CD4-positive, alpha-beta T cell treated with Interleukin-6 at 100 ng/mL for 8 hours (primary cell): ENCODE measurements around the gene HMGCS1.
A peak's percentile ranks its signal among the peaks of the same experiment; 100 is the strongest.
"Not testable (repeated sequence)": the region's sequence is repeated elsewhere in the genome, so short reads cannot be mapped to it uniquely, and the experiment has no call there.

Source experiments
- DNase-seq: peaks from one replicate; pipeline ENCODE4 v3.0.0-alpha.2; 2020; ENCODE audit warnings: mixed read lengths, low spot score

Gene HMGCS1

DNA sequence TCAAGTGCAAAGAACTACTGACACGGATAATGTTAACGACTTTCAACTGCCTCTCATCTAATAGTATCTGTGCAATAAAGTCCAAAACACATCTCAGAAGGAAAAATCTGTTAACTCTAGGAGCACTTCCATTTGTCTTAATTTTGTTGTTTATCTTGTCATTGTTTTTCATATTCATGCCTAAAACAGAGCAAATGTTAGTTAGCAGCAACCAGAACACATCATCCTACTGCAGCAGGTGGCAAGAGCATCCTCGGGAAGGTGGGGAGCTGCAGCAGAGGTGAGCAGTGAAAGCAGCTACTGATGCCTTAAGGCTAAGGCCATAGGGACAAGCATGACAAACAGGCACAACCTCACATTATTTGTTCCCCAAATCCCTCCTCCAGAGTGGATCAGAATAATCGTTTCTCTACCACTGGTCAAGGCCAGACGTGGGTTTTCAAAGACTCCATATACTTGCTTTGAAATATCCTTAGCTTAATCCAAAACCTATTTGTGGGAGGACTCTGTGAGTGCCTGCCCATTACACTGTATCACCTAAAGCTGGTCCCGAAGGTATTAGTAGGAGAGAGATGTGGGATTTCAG lies 1.0 kb downstream of the HMGCS1 start:
- DNase-seq: no peak

DNA sequence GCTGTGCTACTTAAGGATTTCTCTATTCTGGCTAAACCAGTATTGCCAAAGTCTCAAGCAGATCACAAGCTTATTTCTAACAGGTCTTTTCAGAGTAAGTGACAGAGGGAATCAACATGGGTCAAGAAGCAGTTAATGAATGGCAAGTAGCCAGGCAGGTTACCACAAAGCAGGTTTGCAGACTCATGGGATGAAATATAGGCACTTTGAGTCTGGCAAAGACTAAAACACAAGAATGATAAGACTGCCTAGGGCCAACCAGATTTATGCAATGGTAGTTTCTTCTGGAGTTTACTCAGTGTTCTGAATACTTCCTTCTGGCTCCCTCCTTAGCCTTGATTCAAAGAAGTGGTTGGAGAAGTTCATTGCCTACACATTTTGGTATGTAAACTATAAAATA lies 3.6 kb downstream of the HMGCS1 start:
- no peak for DNase-seq

DNA sequence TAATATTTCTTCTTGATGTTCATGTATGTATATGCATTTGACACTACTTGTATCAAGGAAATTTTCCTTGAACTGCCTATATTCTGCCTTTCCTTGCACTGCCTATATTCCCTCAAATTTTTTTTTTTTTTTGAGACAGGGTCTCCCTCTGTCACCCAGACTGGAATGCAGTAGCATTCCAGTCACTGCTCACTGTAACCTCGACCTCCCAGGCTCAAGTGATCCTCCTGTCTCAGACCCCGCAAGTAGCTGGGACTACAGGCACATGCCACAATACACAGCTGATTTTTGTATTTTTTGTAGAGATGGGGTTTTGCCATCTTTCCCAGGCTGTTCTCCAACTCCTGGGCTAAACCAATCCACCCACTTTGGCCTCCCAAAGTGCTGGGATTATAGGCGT lies 4.1 kb downstream of the HMGCS1 start:
- no peak for DNase-seq

DNA sequence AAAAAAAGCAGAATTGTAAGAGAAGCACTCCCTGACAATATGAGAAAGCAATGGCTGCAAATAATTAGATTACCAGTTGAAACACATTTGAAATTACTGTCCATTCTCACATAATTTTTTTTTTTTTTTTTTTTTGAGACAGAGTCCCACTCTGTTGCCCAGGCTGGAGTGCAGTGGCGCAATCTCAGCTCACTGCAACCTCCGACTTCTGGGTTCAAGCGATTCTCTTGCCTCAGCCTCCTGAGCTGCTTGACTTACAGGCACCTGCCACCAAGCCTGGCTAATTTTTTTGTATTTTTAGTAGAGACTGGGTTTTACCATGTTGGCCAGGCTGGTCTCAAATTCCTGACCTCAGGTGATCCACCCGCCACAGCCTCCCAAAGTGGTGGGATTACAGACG lies 6.3 kb downstream of the HMGCS1 start:
- not testable (repeated sequence) for DNase-seq

DNA sequence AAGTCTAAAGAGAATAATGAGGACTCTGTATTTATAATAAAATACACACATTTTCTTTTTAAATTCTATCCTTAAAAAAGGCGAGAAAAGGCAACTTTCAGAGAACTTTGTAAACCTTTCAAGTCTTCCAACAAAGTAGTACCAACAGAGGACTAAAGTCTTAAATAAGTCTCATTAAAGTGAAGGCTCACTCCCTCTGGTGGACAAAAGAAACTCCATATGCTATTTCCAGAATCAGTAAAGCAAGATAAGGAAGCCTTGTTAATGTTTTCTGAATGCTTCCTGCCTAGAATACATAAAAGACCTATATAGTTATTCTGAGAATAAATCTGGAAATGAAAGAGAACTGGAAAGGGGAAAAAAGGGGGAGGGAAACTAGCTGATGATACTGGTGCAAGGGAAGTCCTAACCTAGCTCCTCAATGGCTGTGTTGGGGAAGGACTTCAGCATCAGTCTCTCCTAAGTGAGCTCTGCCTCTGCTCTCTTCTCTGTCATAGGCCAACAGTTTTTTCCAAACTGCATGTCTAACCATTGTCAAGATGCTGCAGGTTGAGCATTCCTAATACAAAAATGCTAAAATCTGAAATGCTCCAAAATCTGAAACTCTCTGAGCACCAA lies 7.2 kb downstream of the HMGCS1 start:
- DNase-seq: peak; percentile 53

DNA sequence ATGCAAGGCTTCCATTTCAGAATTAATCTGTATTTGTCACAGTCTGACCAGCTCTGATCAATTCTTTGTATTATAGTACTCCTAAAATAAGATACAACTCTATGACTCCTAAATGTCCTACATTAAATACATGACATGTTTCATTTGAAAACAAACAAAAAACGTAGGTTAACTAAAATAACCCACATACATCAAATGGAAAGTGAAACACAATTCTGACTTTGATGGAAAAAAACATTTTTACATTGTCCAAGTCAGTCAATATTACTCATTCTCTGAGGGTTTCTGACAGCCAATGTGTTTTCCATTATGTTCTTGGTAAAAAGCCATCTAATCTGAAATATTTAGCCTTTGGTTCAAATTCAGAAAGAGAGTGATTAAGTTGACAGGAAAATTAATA lies 8.7 kb downstream of the HMGCS1 start:
- DNase-seq: no peak

DNA sequence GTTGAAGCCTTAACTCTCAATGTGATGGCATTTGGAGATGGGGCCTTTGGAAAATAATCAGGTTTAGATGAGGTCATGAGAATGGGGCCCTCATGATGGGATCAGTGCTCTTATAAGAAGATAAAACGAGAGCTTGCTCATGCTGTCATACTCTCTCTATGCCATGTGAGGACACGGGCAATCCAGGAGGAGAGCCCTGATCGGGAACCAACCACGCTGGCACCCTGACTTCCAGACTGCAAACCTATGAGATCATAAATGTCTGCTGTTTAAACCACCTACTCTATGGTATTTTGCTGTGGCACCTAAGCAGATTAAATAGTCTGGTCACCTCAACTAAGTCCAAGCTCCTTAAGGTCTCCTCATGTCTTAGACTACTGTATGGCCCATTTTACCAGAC lies 10.0 kb downstream of the HMGCS1 start:
- DNase-seq: no peak

DNA sequence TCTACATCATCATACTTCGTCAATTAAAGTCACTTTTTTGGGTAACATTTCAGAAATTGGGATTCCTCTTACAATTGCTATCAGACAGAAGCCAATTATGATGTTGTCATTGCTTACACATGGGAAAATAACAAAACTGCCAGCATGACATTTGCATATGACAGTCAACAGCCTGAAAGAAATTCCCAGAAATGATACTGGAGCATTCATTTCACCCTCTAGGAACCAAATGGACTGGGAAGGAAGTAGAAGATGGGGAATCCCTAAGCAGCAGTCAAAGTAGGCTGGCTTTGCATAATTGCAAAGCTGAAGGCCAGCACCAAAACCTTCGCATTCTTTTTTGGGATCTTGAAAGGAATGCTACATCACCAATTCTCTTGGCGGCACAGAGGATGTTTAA lies 10.7 kb downstream of the HMGCS1 start:
- DNase-seq: no peak

DNA sequence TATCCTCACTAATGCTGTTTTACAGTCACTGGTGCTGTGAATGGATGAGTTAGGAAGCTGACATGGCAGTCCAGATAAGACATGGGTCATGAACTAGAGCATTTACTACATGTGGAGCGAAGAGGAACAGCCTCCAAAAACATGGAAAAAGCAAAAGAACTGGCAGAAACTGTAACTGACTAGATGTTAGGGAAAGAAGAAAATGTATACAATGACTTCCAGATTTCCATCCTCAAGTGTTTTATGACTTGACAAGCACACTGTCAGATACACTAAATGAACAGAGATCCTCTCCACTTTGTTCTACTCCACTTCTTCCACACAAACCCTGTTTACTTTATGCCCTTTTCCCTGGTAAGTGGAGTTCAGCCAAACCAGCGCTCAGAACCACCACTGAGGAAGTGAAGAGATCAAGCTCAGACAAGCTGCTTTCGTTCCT lies 11.5 kb downstream of the HMGCS1 start:
- DNase-seq: no peak

DNA sequence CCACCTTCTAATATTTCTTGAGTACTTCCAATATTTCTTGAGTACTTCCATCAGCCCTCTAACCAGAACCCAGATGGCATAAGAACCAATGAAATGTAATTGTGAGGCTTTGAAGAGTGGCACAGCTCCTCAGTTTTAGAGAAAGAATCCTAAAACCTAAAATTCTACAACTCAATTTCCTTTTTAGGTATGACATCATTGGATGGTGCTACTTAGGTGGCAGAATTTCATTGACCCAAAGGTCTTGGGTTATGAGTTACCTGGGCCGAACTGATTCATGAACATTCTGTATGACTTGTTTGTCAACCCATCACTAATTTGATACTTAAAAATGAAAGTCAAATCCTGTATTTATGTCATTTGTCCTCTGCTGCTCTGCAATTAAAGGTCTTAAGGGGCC lies 13.1 kb downstream of the HMGCS1 start:
- no peak for DNase-seq

DNA sequence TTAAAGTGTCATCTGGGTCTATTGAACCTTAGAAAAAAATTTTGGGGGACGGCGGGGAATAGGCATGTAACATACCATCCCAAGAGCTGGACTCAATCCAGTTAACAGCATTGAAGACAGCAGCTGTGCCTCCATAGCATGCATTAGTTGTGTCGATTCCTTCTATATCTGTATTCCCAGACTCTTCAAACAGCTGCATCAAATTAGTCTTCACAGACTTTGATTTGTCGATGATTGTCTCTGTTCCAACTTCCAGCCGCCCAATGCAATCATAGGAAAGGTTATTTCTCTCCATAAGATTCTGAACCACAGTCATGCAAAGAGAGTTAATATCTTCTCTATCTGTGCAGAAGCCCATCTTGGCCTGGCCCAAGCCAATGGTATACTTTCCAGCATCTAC lies 14.8 kb downstream of the HMGCS1 start:
- no peak for DNase-seq

DNA sequence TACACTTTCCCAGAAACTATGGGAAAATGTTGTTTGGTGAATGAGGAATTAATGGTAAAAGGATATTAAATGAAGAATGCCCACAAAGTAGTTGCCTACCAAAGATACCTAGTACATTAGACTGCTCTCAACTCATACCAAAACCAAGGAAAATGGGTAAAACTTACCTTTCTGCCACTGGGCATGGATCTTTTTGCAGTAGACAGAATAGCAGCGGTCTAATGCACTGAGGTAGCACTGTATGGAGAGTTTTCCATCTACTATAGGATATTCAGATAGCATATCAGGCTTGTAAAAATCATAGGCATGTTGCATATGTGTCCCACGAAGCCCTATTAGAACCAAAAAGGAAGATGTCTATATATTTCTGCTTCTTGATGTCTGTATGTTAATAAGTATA lies 16.4 kb downstream of the HMGCS1 start:
- DNase-seq: no peak

DNA sequence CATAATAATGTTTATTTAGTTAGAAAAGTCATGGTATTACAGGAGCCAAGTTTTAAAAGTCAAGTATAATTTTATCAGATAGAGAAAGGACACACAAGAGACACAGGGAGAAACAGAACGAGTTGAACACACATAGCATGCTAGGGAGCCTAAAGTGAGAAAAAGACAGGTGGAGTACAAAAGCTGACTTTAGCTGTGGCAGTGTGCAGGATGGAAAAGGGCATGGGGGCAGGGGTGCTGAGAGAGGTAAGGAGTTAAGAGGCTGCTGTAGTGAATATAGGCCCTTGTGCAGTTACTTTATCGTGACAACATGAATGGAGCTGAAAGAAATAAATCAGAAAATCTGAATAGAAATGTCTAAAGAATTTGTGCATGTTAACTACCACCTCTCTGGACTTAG lies 18.0 kb downstream of the HMGCS1 start:
- DNase-seq: no peak

DNA sequence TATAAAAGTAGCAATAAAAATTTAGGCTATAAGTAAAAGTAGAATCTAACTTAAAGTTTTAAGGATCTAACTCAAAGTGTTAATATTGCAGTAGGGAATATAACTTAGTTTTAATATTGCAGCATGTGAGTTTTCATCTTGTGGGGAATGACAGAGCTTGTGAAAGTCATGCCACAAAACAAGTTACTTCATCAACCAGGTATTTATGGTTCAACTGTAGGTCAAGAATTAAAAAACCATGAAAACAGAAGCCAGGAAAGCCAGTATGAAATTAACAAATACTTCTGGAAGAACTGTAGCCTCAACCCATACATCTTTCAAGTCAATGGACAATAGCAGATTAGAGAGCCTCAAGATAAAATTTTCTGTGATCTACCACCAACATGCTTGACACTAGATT lies 19.0 kb downstream of the HMGCS1 start:
- no peak for DNase-seq

DNA sequence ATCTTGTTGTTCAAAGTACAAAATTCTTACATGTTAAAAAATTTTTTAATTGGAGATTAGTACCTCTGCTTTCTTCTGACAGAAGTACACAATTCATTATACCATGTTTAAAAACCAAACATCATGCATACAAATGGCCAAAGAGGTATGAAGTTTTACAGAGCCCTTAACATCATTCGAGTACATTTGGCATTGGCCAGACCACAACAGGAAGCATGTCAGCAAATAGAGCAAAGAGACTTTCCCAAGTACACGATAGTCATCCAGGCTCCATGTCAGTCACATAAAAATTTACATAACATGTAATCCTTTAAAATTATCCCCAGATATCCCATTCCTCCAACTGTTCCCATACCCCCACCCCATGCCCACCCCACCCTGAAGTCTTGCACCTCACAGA lies 22.5 kb downstream of the HMGCS1 start:
- no peak for DNase-seq

DNA sequence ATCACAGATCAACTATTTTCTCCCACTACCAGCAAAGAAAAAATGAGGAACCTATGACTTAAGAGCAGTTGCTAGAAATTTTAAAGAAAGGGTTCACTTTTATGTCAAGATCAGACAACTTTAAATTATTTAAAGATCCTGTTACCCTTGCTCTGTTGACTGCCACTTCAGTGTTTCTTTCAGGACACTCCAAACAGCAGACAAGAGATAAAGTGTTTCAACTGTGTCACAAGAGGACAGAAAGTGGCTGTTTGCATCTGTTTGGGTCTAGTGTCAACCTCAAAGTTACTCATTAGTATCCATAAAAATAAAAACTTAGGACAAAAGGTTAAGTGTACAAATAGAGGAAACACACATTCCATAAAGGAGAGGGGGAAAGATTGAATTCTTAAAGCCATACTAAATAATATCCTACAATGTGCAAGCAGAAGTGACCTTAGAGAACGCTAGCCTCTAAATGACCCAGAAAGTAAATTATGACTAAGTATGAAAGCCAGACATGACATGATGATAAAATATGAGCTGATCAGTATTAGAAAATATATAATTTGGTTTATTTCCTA lies 24.9 kb downstream of the HMGCS1 start:
- DNase-seq: no peak

DNA sequence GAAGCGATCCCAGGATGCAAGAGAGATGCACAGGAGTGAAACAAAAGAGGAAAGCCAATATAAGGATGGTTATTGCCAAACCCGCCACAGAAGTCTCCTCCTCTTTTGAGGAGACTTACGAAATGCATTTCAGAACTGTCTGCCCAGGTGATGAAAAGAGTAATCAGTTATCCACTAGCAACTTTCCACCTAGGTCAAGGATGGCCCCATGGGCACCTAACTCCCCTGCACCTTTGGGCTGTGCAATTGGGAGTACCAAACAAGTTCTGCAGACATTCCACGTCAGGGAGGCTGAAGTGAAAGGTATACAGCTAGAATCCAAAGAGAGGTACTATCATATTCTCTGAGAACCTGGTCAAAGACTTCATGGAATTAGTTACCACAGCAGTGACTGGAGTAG lies 25.7 kb downstream of the HMGCS1 start:
- no peak for DNase-seq

DNA sequence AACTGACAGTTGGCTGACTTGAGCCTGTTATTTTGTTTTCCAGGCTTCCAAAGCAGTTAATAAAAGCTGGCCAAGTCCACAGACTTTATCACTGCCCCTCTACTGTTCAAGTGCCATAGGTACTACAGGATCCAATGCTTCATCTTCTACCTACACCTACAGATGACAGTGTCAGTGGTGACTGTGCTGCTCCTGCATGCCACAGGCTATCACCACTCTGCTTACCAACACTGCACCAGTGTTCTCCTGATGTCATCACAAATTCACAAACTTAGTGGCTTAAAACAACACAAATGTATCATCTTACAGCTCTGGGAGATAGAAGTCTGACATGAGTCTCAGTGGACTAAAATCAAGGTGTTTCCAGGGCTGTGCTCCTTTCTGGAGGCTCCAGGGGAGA lies 26.6 kb downstream of the HMGCS1 start:
- no peak for DNase-seq

DNA sequence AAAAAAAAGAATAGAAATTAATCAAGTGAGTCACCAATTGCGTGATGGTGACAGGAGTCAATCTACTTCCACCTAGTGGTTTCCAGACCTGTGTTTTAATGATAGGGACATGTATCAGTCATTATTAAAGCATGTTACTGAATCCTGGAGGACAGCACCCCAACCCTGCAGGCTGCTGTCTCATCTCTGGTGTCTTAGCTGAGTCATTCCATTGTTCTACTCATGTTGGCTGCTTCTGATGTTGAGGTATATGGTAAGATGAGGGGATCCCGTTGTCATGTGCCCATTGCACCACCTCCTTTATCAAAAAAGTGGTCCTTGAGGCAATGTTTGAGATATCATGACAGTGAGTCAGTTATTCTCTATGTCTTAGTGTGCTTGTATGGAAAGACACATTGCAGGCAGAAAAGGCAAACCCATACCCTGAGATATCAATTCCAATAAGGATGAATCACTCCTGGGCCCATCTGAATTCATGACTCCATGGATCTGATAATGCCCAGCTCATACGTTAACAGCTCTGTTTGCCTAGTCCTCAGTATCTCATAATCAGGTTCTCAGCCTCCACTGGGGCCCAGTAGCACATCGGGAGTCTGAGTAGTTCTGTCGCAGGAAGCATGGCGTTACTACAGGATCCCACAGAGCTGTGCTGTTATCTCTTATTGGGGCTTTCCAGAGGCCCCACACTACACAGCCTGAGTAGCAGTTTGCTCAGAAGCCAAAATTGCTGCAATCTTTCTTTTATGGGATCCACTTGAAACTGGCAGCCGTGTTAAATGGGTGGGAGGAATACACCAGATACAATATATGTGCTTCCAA lies 31.2 kb downstream of the HMGCS1 start:
- no peak for DNase-seq

DNA sequence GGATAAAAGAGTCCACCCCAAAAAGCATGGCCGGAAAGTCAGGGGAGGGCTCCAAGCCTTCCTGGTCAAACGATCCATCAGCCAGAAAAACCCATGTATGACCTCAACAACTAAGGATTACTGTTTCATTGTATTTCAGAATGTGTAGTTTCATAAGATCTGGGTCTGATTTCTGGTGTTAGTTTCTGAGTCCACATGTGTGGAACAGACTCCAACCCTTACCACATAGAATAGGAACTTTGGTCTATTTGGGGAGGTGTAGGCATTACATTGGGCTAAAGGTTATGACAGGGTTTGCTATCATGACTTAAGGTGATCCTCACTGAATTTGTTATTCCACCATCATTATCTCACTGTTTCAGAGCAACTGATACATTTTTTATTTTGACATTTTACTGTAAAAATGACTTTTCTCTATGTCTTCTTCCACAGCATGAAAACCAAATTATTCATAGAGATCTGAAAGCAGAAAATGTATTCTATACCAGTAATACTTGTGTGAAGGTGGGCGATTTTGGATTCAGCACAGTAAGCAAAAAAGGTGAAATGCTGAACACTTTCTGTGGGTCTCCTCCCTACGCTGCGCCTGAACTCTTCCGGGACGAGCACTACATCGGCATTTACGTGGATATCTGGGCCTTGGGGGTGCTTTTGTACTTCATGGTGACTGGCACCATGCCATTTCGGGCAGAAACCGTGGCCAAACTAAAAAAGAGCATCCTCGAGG lies 33.5 kb downstream of the HMGCS1 start:
- no peak for DNase-seq

DNA sequence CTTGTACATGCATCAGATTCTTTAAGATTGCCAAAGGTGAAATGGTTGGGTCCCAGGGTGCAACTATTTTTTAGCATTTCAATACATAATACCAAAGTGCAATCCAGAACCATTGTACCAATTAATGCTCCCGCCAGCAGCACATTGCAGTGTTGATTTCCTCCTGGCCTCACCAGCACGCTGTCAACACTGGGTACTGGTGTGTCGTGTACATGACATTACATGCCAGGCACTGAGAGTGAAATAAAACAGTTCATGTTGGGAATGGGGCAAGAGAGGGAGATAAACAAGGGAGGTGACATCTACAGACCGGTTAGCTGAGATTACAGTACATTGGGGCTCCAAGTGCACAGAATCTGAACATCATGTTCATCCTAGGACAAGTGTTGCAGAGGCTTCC lies 37.8 kb downstream of the HMGCS1 start:
- no peak for DNase-seq

DNA sequence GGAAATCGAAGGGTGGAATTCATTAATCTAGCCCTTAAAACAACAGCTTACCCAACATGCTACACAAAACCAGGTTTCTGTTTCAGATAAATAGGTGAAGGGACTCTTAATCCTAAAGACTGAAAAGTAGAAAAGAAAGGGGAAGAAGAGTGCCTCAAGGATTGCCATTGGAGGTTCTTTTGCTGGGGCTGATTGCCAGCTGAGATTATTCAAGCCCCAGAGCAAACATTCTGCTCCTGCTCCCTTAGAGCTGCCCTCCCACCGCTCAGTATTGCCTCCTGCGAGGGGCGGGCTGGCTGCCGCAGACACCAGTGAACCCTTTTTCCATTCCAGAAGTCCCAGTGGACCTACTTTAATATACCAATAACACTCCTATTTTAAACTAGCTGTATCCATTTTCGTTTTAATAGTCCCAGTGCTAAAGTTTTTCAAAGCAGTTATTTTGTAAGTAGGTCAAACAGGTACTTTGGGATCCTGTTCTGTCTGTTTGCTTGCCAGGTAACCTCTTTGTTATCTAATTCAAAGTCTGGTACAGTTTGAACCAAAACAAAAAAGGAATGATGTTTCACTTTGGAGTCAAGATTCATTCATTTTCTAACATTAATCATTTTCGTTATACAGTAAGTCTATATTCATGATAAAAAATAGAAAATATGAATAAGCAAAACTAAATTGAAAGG lies 38.6 kb downstream of the HMGCS1 start:
- DNase-seq: no peak
